Hepatocyte (in vitro differentiated cells): Measurements from ENCODE around the gene MTAP. TPM values are rescaled to one million over a fixed set of nuclear protein-coding genes. Genes with fewer than 3 reads are reported as not detected.

Source experiments
- DNase-seq: peaks from one replicate; pipeline ENCODE4 v3.0.0-alpha.2; 2016; ENCODE audit warnings: low spot score
- H2AFZ ChIP-seq: fragments of 200-600 bp; sonication (generic); 2 replicates; pipeline ENCODE4 v1.6.0; 2016; ENCODE audit warnings: antibody characterized with exemption, mild to moderate bottlenecking
- H3K27ac ChIP-seq: fragments of 200-600 bp; sonication (generic); 2 replicates; pipeline ENCODE4 v1.5.1; 2016; ENCODE audit warnings: mild to moderate bottlenecking
- H3K27me3 ChIP-seq: fragments of 200-600 bp; sonication (generic); 2 replicates; pipeline ENCODE4 v1.6.1; 2016
- H3K36me3 ChIP-seq: fragments of 200-600 bp; sonication (generic); replicated peaks from 2 replicates; pipeline ENCODE4 v1.5.1; 2016; ENCODE audit warnings: low read depth; ENCODE audit not compliant: insufficient read depth
- H3K4me1 ChIP-seq: fragments of 200-600 bp; sonication (generic); 2 replicates; pipeline ENCODE4 v1.5.1; 2016; ENCODE audit warnings: mild to moderate bottlenecking, moderate library complexity; ENCODE audit not compliant: insufficient read depth
- H3K4me2 ChIP-seq: fragments of 200-600 bp; sonication (generic); 2 replicates; pipeline ENCODE4 v1.6.0; 2016
- H3K4me3 ChIP-seq: fragments of 200-600 bp; sonication (generic); 2 replicates; pipeline ENCODE4 v1.5.1; 2016; ENCODE audit warnings: mild to moderate bottlenecking
- H3K79me2 ChIP-seq: fragments of 200-600 bp; sonication (generic); 2 replicates; pipeline ENCODE4 v1.6.0; 2017; ENCODE audit warnings: mild to moderate bottlenecking
- H3K9me2 ChIP-seq: fragments of 200-600 bp; sonication (generic); replicated peaks from 2 replicates; pipeline ENCODE4 v1.6.0; 2017; ENCODE audit warnings: mild to moderate bottlenecking; ENCODE audit not compliant: insufficient read depth
- H3K9me3 ChIP-seq: fragments of 200-600 bp; sonication (generic); 2 replicates; pipeline ENCODE4 v1.5.1; 2016; ENCODE audit warnings: low read depth, mild to moderate bottlenecking
- H4K20me1 ChIP-seq: fragments of 200-600 bp; sonication (generic); 2 replicates; pipeline ENCODE4 v1.6.0; 2016; ENCODE audit warnings: mild to moderate bottlenecking; ENCODE audit not compliant: insufficient read depth, poor library complexity, severe bottlenecking
- CTCF ChIP-seq: fragments of 200-600 bp; sonication (generic); IDR thresholded peaks from 2 replicates; pipeline ENCODE4 v1.5.1; 2016; ENCODE audit warnings: antibody characterized with exemption, mild to moderate bottlenecking; ENCODE audit not compliant: poor library complexity
- EZH2 ChIP-seq: fragments of 200-600 bp; sonication (generic); IDR thresholded peaks from 2 replicates; pipeline ENCODE4 v1.6.1; 2016; ENCODE audit warnings: antibody characterized with exemption, mild to moderate bottlenecking, borderline replicate concordance
- EZH2phosphoT487 ChIP-seq: fragments of 200-600 bp; sonication (generic); IDR thresholded peaks from one replicate; pipeline ENCODE4 v1.6.1; 2018; ENCODE audit warnings: antibody characterized with exemption, mild to moderate bottlenecking, low read depth, moderate library complexity; ENCODE audit not compliant: unreplicated experiment, severe bottlenecking
- WGBS: methylation state at CpG from one replicate; pipeline ENCODE4 v1.1.6; 2016; ENCODE audit warnings: low lambda C conversion rate; ENCODE audit errors: missing lambda C conversion rate; 5-methylcytosine and 5-hydroxymethylcytosine counted together
- polyA plus RNA-seq: library from polyadenylated mRNA; unstranded; fragments of >200 nt; fragmentation: Nextera tagmentation; extraction: Ambion mirVana; gene quantifications from 2 replicates; pipeline ENCODE4 v1.2.1, GENCODE V29; 2016
- total RNA-seq: library from RNA; depleted of rRNA; stranded (reverse); fragments of >200 nt; gene quantifications from 2 replicates; pipeline ENCODE4 v1.2.3, GENCODE V29; 2014

MTAP gene
- total and polyA plus RNA-seq, 2 experiments from 2014 or later: 21.2 to 38.8 TPM

GRCh38 chr9:21982391-21982790 lies 180.0 kb downstream of the MTAP start:
- no peaks in the 10 kb centered on the region for H3K4me1 ChIP-seq
- no peaks in the 10 kb centered on the region for H4K20me1 ChIP-seq
- WGBS: 66% methylated on average over 1 of the region's 1 CpG
- no peak overlapping the region for H3K27ac ChIP-seq
- DNase-seq: no peak
- no peak overlapping the region for H3K4me3 ChIP-seq
- TF ChIP-seq EZH2: no peak
- no peak for TF ChIP-seq CTCF
- no peak for TF ChIP-seq EZH2phosphoT487
- H3K4me2 ChIP-seq: no peak overlapping the region
- H3K9me2 ChIP-seq: no peaks in the 10 kb centered on the region
- H3K36me3 ChIP-seq: no peaks in the 10 kb centered on the region
- peaks cover 92% of the 10 kb centered on the region for H3K27me3 ChIP-seq
- no peak overlapping the region for H2AFZ ChIP-seq
- no peaks in the 10 kb centered on the region for H3K9me3 ChIP-seq
- H3K79me2 ChIP-seq: no peaks in the 10 kb centered on the region

GRCh38 chr9:21982861-21983560 lies 180.6 kb downstream of the MTAP start:
- H3K4me3 ChIP-seq: no peak overlapping the region
- no peaks in the 10 kb centered on the region for H3K79me2 ChIP-seq
- H4K20me1 ChIP-seq: no peaks in the 10 kb centered on the region
- no peak overlapping the region for H3K4me2 ChIP-seq
- no peaks in the 10 kb centered on the region for H3K9me2 ChIP-seq
- no peaks in the 10 kb centered on the region for H3K4me1 ChIP-seq
- no peaks in the 10 kb centered on the region for H3K36me3 ChIP-seq
- H3K9me3 ChIP-seq: no peaks in the 10 kb centered on the region
- H2AFZ ChIP-seq: no peak overlapping the region
- peaks cover 92% of the 10 kb centered on the region for H3K27me3 ChIP-seq
- no peak for DNase-seq
- TF ChIP-seq EZH2 (no peak), CTCF (no peak)
- H3K27ac ChIP-seq: no peak overlapping the region
- WGBS: 59% methylated on average over 1 of the region's 1 CpG

GRCh38 chr9:21983561-21983935 lies 181.1 kb downstream of the MTAP start:
- 88% methylated on average over 1 of the region's 1 CpG for whole genome bisulfite sequencing
- TF ChIP-seq EZH2phosphoT487: no peak
- TF ChIP-seq CTCF: no peak
- no peak for TF ChIP-seq EZH2

DNA sequence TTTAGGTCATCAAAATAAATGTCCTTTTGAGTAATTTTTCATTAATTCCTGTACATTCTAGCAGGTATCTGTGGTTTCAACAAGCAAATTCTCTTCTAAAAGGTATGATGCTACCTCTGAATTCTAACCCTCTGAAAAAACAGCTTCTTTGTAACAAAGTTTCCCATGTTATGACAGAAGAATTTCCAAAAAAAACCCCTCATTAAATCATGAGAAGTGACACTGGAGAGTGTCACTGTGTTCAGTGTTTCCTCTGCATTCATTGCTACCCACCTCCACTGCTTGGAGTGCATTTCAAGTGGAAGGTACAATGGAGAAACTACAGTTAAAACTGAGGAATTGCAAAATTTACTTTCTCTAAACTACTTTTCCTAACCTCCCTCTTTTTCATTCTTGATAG lies 181.7 kb downstream of the MTAP start:
- Histone ChIP-seq H3K27ac (no peak overlapping the region), H3K4me2 (no peak overlapping the region), H3K36me3 (no peaks in the 10 kb centered on the region), H3K4me1 (no peaks in the 10 kb centered on the region), H3K9me2 (no peaks in the 10 kb centered on the region), H2AFZ (no peak overlapping the region), H3K27me3 (peaks cover 94% of the 10 kb centered on the region), H4K20me1 (no peaks in the 10 kb centered on the region), H3K79me2 (no peaks in the 10 kb centered on the region), H3K4me3 (no peak overlapping the region), H3K9me3 (no peaks in the 10 kb centered on the region)
- no peak for TF ChIP-seq EZH2phosphoT487
- no peak for TF ChIP-seq EZH2
- no peak for TF ChIP-seq CTCF
- no peak for DNase-seq

More at GRCh38 chr9:21983561-21983935, 181.1 kb downstream of the MTAP start:
- H3K36me3 ChIP-seq: no peaks in the 10 kb centered on the region
- no peaks in the 10 kb centered on the region for H3K9me2 ChIP-seq
- H3K4me3 ChIP-seq: no peak overlapping the region
- H2AFZ ChIP-seq: no peak overlapping the region
- H3K79me2 ChIP-seq: no peaks in the 10 kb centered on the region
- peaks cover 94% of the 10 kb centered on the region for H3K27me3 ChIP-seq
- no peak overlapping the region for H3K4me2 ChIP-seq
- no peaks in the 10 kb centered on the region for H4K20me1 ChIP-seq
- H3K27ac ChIP-seq: no peak overlapping the region
- no peaks in the 10 kb centered on the region for H3K4me1 ChIP-seq
- H3K9me3 ChIP-seq: no peaks in the 10 kb centered on the region
- no peak for DNase-seq
